ENCODE measurements around the gene CAMK1G.

The CAMK1G gene

GRCh38 chr1:209601809-209602657 is 18.5 kb downstream of the CAMK1G start:
- DNase-seq = no peak

- no peak for DNase-seq
These were observed 20.4 kb downstream of the CAMK1G start for GRCh38 chr1:209603877-209604276.

- no peak for DNase-seq
These were observed 23.7 kb downstream of the CAMK1G start for GRCh38 chr1:209607102-209607794.

- no peak for DNase-seq
These were observed 24.3 kb downstream of the CAMK1G start for GRCh38 chr1:209607795-209608178.

- no peak for DNase-seq
These were observed 25.7 kb downstream of the CAMK1G start for GRCh38 chr1:209609041-209609790.

- no peak for DNase-seq
These were observed 26.5 kb downstream of the CAMK1G start for GRCh38 chr1:209609791-209610630.

- DNase-seq = no peak
These were observed 27.1 kb downstream of the CAMK1G start for GRCh38 chr1:209610631-209610905.

GRCh38 chr1:209611771-209612570 is 28.5 kb downstream of the CAMK1G start:
- no peak for DNase-seq

- DNase-seq = no peak
These were observed 29.3 kb downstream of the CAMK1G start for GRCh38 chr1:209612646-209613399.

GRCh38 chr1:209613400-209614150 is 30.1 kb downstream of the CAMK1G start:
- DNase-seq = no peak

GRCh38 chr1:209614151-209614420 is 30.6 kb downstream of the CAMK1G start:
- DNase-seq = no peak

GRCh38 chr1:209614906-209615305 is 31.4 kb downstream of the CAMK1G start:
- DNase-seq = no peak

GRCh38 chr1:209616366-209617046 is 33.0 kb downstream of the CAMK1G start:
- no peak for DNase-seq

- DNase-seq = no peak
These were observed 33.6 kb downstream of the CAMK1G start for GRCh38 chr1:209617047-209617673.

- DNase-seq = no peak
These were observed 34.2 kb downstream of the CAMK1G start for GRCh38 chr1:209617755-209618154.

- no peak for DNase-seq
These were observed 34.8 kb downstream of the CAMK1G start for GRCh38 chr1:209618291-209618690.

GRCh38 chr1:209618756-209619420 is 35.4 kb downstream of the CAMK1G start:
- no peak for DNase-seq

- DNase-seq = no peak
These were observed 36.4 kb downstream of the CAMK1G start for GRCh38 chr1:209619696-209620486.

All from NCI-H1092 (cell line).